Stomach (tissue), 4 donors: Measurements from ENCODE around the gene HRH1.

Experiments used
- CTCF ChIP-seq, 7 experiments: fragments of 450-650 bp in 4 of 7; fragments of 200-600 bp in 3 of 7; sonication (generic) in 3 of 7; IDR thresholded peaks; one replicate each; pipeline ENCODE4 v1.5.1; 2016 to 2019; ENCODE audit warnings: antibody characterized with exemption in 7 of 7, control low read depth in 2 of 7, mild to moderate bottlenecking in 1 of 7
- EP300 ChIP-seq: sonication (generic); formaldehyde crosslinking; IDR thresholded peaks from one replicate; pipeline ENCODE4 v1.6.1; 2017; ENCODE audit warnings: antibody characterized with exemption
- POLR2A ChIP-seq, 4 donors: fragments of 450-650 bp; IDR thresholded peaks; one replicate each; pipeline ENCODE4 v1.6.1; 2016; ENCODE audit warnings: antibody characterized with exemption in 4 of 4, control low read depth in 2 of 4, mild to moderate bottlenecking in 1 of 4, moderate library complexity in 1 of 4
- POLR2AphosphoS5 ChIP-seq, 3 donors: sonication (generic); formaldehyde crosslinking; IDR thresholded peaks; one replicate each; pipeline ENCODE4 v1.6.1; 2016; ENCODE audit warnings: antibody characterized with exemption in 3 of 3

GRCh38 chr3:11154036-11154952, at the start of gene HRH1:
- TF ChIP-seq CTCF (IDR thresholded peaks at IDR 0.05) (no peak), POLR2A (IDR thresholded peaks at IDR 0.05) (no peak), EP300 (no peak), POLR2AphosphoS5 (IDR thresholded peaks at IDR 0.05) (no peak)
